ENCODE data around the gene ZNF511. TPM values are rescaled to one million over a fixed set of nuclear protein-coding genes. Genes with fewer than 3 reads are reported as not detected.
"Not testable (repeated sequence)": the region's sequence is repeated elsewhere in the genome, so short reads cannot be mapped to it uniquely, and the experiment has no call there.

Gene ZNF511
- total RNA-seq, 2 experiments from 2014 or later = 38.1 to 40.9 TPM

GRCh38 chr10:133316732-133317131, 8.0 kb downstream of the ZNF511 start:
- ATAC-seq (ENCODE audit: poor library complexity) (no peak), DNase-seq (no peak)
- H3K27me3 ChIP-seq (ENCODE audit: control insufficient read depth in 1 of 2, insufficient read depth in 2 of 2, low read length in 2 of 2) = no peaks in the 10 kb centered on the region
- no peak overlapping the region for H3K4me3 ChIP-seq (ENCODE audit: low read length)
- ChIA-PET CTCF (interaction anchor here (0.9 kb wide), 1 partner anchor 10 kb away, joined by 3 read pairs; no protein-coding TSS in a partner anchor), POLR2A (no interaction called here)
- Mint-ChIP-seq H3K4me1 (ENCODE audit: low read depth) (peaks cover 13% of the 10 kb centered on the region), H3K36me3 (ENCODE audit: low read depth) (peaks cover 18% of the 10 kb centered on the region), H3K27me3 (peaks cover 11% of the 10 kb centered on the region), H3K9me3 (no peaks in the 10 kb centered on the region), H3K4me3 (no peak overlapping the region), H3K27ac (no peak overlapping the region)
- peaks cover 0 to 4% of the 10 kb centered on the region in 2 experiments for H3K9me3 ChIP-seq (ENCODE audit: control insufficient read depth in 1 of 2, insufficient read depth in 1 of 2, low read length in 2 of 2)
- no peak for TF ChIP-seq CTCF (IDR thresholded peaks at IDR 0.05)
- H3K36me3 ChIP-seq (ENCODE audit: insufficient read depth, low read length) = peaks cover 15% of the 10 kb centered on the region
- no peak overlapping the region for H3K27ac ChIP-seq (ENCODE audit: low read depth in 1 of 2, low read length in 2 of 2)
- intact Hi-C loops (cut with DNase I, micrococcal nuclease) = loop anchor here (5.0 kb wide), 2 partner anchors 174 to 479 kb away; no protein-coding TSS in a partner anchor
- H3K4me1 ChIP-seq (ENCODE audit: insufficient read depth, low read length) = peaks cover 12% of the 10 kb centered on the region

GRCh38 chr10:133318494-133319127, 9.9 kb downstream of the ZNF511 start:
- Histone ChIP-seq H3K27me3 (ENCODE audit: control insufficient read depth in 1 of 2, insufficient read depth in 2 of 2, low read length in 2 of 2) (no peaks in the 10 kb centered on the region), H3K36me3 (ENCODE audit: insufficient read depth, low read length) (no peaks in the 10 kb centered on the region), H3K9me3 (ENCODE audit: control insufficient read depth in 1 of 2, insufficient read depth in 1 of 2, low read length in 2 of 2) (peaks cover 0 to 4% of the 10 kb centered on the region in 2 experiments), H3K4me3 (ENCODE audit: low read length) (peak overlapping the region; percentile 55), H3K4me1 (ENCODE audit: insufficient read depth, low read length) (peaks cover 12% of the 10 kb centered on the region), H3K27ac (ENCODE audit: low read depth in 1 of 2, low read length in 2 of 2) (no peak overlapping the region)
- DNase-seq (peak; percentile 41 to 84 (median 64)), ATAC-seq (ENCODE audit: poor library complexity) (peak; percentile 88)
- Mint-ChIP-seq H3K27me3 (peaks cover 11% of the 10 kb centered on the region), H3K27ac (no peak overlapping the region), H3K36me3 (ENCODE audit: low read depth) (peaks cover 5% of the 10 kb centered on the region), H3K9me3 (no peaks in the 10 kb centered on the region), H3K4me1 (ENCODE audit: low read depth) (peaks cover 13% of the 10 kb centered on the region), H3K4me3 (peak overlapping the region; percentile 23)
- intact Hi-C loops (cut with DNase I, micrococcal nuclease) = loop anchor here (1.0 to 5.0 kb wide), 3 partner anchors 174 to 481 kb away; no protein-coding TSS in a partner anchor
- ChIA-PET POLR2A (no interaction called here), CTCF (interaction anchor here (0.8 to 1.3 kb wide), 2 partner anchors 11 kb away, joined by 3 to 4 read pairs; no protein-coding TSS in a partner anchor)
- TF ChIP-seq CTCF (IDR thresholded peaks at IDR 0.05) = peak; percentile 85

GRCh38 chr10:133320852-133321422, 12.2 kb downstream of the ZNF511 start:
- H3K4me3 Mint-ChIP-seq; DNase-seq; H3K4me3 ChIP-seq (ENCODE audit: low read length); H3K27ac Mint-ChIP-seq; intact Hi-C loops (cut with DNase I, micrococcal nuclease); H3K36me3 Mint-ChIP-seq (ENCODE audit: low read depth); H3K27ac ChIP-seq (ENCODE audit: low read depth in 1 of 2, low read length in 2 of 2); POLR2A ChIA-PET; H3K27me3 ChIP-seq (ENCODE audit: control insufficient read depth in 1 of 2, insufficient read depth in 2 of 2, low read length in 2 of 2); H3K9me3 Mint-ChIP-seq; ATAC-seq (ENCODE audit: poor library complexity); H3K36me3 ChIP-seq (ENCODE audit: insufficient read depth, low read length): not testable (repeated sequence)
- peaks cover 28% of the 10 kb centered on the region for H3K4me1 ChIP-seq (ENCODE audit: insufficient read depth, low read length)
- H3K9me3 ChIP-seq (ENCODE audit: control insufficient read depth in 1 of 2, insufficient read depth in 1 of 2, low read length in 2 of 2) = peaks cover 0 to 12% of the 10 kb centered on the region in 2 experiments
- peaks cover 13% of the 10 kb centered on the region for H3K4me1 Mint-ChIP-seq (ENCODE audit: low read depth)
- peaks cover 17% of the 10 kb centered on the region for H3K27me3 Mint-ChIP-seq
- CTCF ChIA-PET = interaction anchor here (1.6 kb wide), 1 partner anchor 9 kb away, joined by 5 read pairs; no protein-coding TSS in a partner anchor

- Histone ChIP-seq H3K27me3 (ENCODE audit: control insufficient read depth in 1 of 2, insufficient read depth in 2 of 2, low read length in 2 of 2) (peaks cover 19 to 20% of the 10 kb centered on the region in 2 experiments), H3K4me1 (ENCODE audit: insufficient read depth, low read length) (peaks cover 32% of the 10 kb centered on the region), H3K9me3 (ENCODE audit: control insufficient read depth in 1 of 2, insufficient read depth in 1 of 2, low read length in 2 of 2) (peaks cover 0 to 19% of the 10 kb centered on the region in 2 experiments)
- POLR2A ChIA-PET; H3K36me3 Mint-ChIP-seq (ENCODE audit: low read depth); H3K27ac Mint-ChIP-seq; ATAC-seq (ENCODE audit: poor library complexity); intact Hi-C loops (cut with DNase I, micrococcal nuclease); H3K36me3 ChIP-seq (ENCODE audit: insufficient read depth, low read length); H3K27ac ChIP-seq (ENCODE audit: low read depth in 1 of 2, low read length in 2 of 2); DNase-seq; H3K4me3 ChIP-seq (ENCODE audit: low read length); H3K4me3 Mint-ChIP-seq; H3K9me3 Mint-ChIP-seq: not testable (repeated sequence)
- CTCF ChIA-PET = interaction anchor here (1.6 kb wide), 1 partner anchor 7 kb away, joined by 5 read pairs; no protein-coding TSS in a partner anchor
- peaks cover 29% of the 10 kb centered on the region for H3K27me3 Mint-ChIP-seq
- H3K4me1 Mint-ChIP-seq (ENCODE audit: low read depth) = peaks cover 13% of the 10 kb centered on the region
Observed at GRCh38 chr10:133322064-133322709, 13.5 kb downstream of the ZNF511 start.

Data from CD4-positive, alpha-beta T cell (primary cell).